Activated gamma-delta T cell treated with Interleukin-2 at 50 U/mL for 16 hours (primary cell): Measurements from ENCODE around the gene PITRM1.
A peak's percentile ranks its signal among the peaks of the same experiment; 100 is the strongest.
"Not testable (repeated sequence)": the region's sequence is repeated elsewhere in the genome, so short reads cannot be mapped to it uniquely, and the experiment has no call there.

Experiments used
- DNase-seq: peaks from one replicate; pipeline ENCODE4 v3.0.0-alpha.2; 2020

The PITRM1 gene

GRCh38 chr10:3198900-3199299, 26.3 kb upstream of the PITRM1 start:
- DNase-seq, result no peak

- peak; percentile 64 for DNase-seq
Measured at GRCh38 chr10:3197348-3198003, 24.9 kb upstream of the PITRM1 start.

- DNase-seq, result no peak
Measured at GRCh38 chr10:3196958-3197347, 24.4 kb upstream of the PITRM1 start.

GRCh38 chr10:3196482-3196881, 23.9 kb upstream of the PITRM1 start:
- DNase-seq, result no peak

GRCh38 chr10:3195726-3196125, 23.1 kb upstream of the PITRM1 start:
- DNase-seq, result no peak

- DNase-seq, result no peak
Measured at GRCh38 chr10:3195286-3195685, 22.7 kb upstream of the PITRM1 start.

GRCh38 chr10:3194871-3195270, 22.3 kb upstream of the PITRM1 start:
- no peak for DNase-seq

GRCh38 chr10:3193751-3194150, 21.2 kb upstream of the PITRM1 start:
- no peak for DNase-seq

GRCh38 chr10:3192856-3193635, 20.5 kb upstream of the PITRM1 start:
- peak; percentile 46 for DNase-seq

- no peak for DNase-seq
Measured at GRCh38 chr10:3190817-3191216, 18.2 kb upstream of the PITRM1 start.

- DNase-seq, result not testable (repeated sequence)
Measured at GRCh38 chr10:3187229-3187628, 14.6 kb upstream of the PITRM1 start.

- DNase-seq, result peak; percentile 38
Measured at GRCh38 chr10:3186368-3186767, 13.8 kb upstream of the PITRM1 start.

GRCh38 chr10:3185386-3185785, 12.8 kb upstream of the PITRM1 start:
- no peak for DNase-seq

- no peak for DNase-seq
Measured at GRCh38 chr10:3180355-3181025, 7.9 kb upstream of the PITRM1 start.

GRCh38 chr10:3179174-3179573, 6.6 kb upstream of the PITRM1 start:
- no peak for DNase-seq

GRCh38 chr10:3178042-3178441, 5.5 kb upstream of the PITRM1 start:
- DNase-seq, result no peak

- no peak for DNase-seq
Measured at GRCh38 chr10:3173171-3173878, 743 bp upstream of the PITRM1 start.

GRCh38 chr10:3172081-3172445, 519 bp downstream of the PITRM1 start:
- no peak for DNase-seq

GRCh38 chr10:3171488-3171887, 1.1 kb downstream of the PITRM1 start:
- DNase-seq, result not testable (repeated sequence)

- DNase-seq, result no peak
Measured at GRCh38 chr10:3169673-3170072, 2.9 kb downstream of the PITRM1 start.

- DNase-seq, result no peak
Measured at GRCh38 chr10:3169271-3169670, 3.3 kb downstream of the PITRM1 start.

- no peak for DNase-seq
Measured at GRCh38 chr10:3167611-3168330, 4.8 kb downstream of the PITRM1 start.
